ENCODE data around the gene TOMM5.

Gene TOMM5

GRCh38 chr9:37632479-37632878, 40.1 kb upstream of the TOMM5 start:
- no peak overlapping the region for H3K27ac ChIP-seq
- H3K4me3 ChIP-seq: no peak overlapping the region
- TF ChIP-seq EZH2 (IDR thresholded peaks at IDR 0.05) (no peak), POLR2AphosphoS5 (IDR thresholded peaks at IDR 0.05; ENCODE audit: borderline replicate concordance, low read depth, low read length) (no peak)
- no peaks in the 10 kb centered on the region for H3K9me3 ChIP-seq (ENCODE audit: low read depth, low read length)
- no peaks in the 10 kb centered on the region for H3K36me3 ChIP-seq (ENCODE audit: insufficient read depth, low read length)
- no peak for DNase-seq (ENCODE audit: low read depth, low spot score)
- H3K9ac ChIP-seq (ENCODE audit: insufficient read length): no peak overlapping the region

DNA sequence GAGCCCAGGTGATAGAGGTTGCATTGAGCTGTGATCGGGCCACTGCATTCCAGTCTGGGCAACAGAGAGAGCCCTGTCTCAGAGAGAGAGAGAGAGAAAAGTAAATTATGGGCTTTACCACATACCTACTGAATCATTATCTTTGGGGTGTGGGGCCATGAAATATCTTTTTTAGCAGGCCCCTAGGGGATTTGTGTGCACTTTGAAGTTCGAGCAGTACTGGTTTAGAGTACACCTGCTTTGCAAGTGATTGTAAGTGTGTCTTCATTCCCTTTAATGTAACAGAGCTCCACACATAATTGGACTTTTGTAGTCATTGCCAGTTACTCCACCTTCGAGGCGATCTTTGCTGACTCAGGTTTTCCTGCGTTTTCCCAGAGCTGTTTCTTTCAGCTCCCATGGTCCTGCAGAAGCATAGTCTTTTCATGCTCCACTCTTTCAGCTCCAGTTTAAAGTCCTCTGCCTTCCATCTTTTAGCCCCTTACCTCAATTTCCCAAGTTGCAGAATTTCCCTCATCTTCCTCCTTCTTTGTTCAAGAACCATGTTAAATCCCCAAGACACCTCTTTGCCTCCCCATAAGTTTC, 34.4 kb upstream of the TOMM5 start:
- Histone ChIP-seq H3K36me3 (ENCODE audit: insufficient read depth, low read length) (no peaks in the 10 kb centered on the region), H3K9me3 (ENCODE audit: low read depth, low read length) (no peaks in the 10 kb centered on the region), H3K27ac (no peak overlapping the region), H3K9ac (ENCODE audit: insufficient read length) (no peak overlapping the region), H3K4me3 (no peak overlapping the region)
- DNase-seq (ENCODE audit: low read depth, low spot score): no peak
- TF ChIP-seq POLR2AphosphoS5 (IDR thresholded peaks at IDR 0.05; ENCODE audit: borderline replicate concordance, low read depth, low read length) (no peak), FOXP2 (optimal IDR thresholded peaks at IDR 0.05; ENCODE audit: control extremely low read depth, extremely low read length, insufficient read depth) (no peak), EZH2 (IDR thresholded peaks at IDR 0.05) (no peak)

DNA sequence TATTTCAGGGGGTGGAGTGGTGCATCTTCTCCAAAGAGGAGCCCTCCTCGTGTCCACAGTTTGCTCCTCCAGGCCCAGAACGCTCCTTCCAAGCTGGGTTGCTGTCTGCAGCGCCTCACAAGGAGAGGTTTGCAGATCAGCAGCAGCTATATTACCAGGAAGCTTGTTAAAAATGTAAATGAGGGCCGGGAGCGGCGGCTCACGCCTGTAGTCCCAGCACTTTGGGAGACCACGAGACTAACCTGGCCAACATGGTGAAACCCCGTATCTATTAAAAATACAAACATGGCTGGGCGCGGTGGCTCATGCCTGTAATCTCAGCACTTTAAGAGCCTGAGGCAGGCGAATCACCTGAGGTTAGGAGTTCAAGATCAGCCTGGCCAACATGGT, 33.4 kb upstream of the TOMM5 start:
- H3K9ac ChIP-seq (ENCODE audit: insufficient read length): no peak overlapping the region
- no peak for DNase-seq (ENCODE audit: low read depth, low spot score)
- no peaks in the 10 kb centered on the region for H3K9me3 ChIP-seq (ENCODE audit: low read depth, low read length)
- no peak for TF ChIP-seq FOXP2 (optimal IDR thresholded peaks at IDR 0.05; ENCODE audit: control extremely low read depth, extremely low read length, insufficient read depth)
- TF ChIP-seq POLR2AphosphoS5 (IDR thresholded peaks at IDR 0.05; ENCODE audit: borderline replicate concordance, low read depth, low read length): no peak
- no peak for TF ChIP-seq EZH2 (IDR thresholded peaks at IDR 0.05)
- no peak overlapping the region for H3K4me3 ChIP-seq
- H3K36me3 ChIP-seq (ENCODE audit: insufficient read depth, low read length): no peaks in the 10 kb centered on the region
- H3K27ac ChIP-seq: no peak overlapping the region

DNA sequence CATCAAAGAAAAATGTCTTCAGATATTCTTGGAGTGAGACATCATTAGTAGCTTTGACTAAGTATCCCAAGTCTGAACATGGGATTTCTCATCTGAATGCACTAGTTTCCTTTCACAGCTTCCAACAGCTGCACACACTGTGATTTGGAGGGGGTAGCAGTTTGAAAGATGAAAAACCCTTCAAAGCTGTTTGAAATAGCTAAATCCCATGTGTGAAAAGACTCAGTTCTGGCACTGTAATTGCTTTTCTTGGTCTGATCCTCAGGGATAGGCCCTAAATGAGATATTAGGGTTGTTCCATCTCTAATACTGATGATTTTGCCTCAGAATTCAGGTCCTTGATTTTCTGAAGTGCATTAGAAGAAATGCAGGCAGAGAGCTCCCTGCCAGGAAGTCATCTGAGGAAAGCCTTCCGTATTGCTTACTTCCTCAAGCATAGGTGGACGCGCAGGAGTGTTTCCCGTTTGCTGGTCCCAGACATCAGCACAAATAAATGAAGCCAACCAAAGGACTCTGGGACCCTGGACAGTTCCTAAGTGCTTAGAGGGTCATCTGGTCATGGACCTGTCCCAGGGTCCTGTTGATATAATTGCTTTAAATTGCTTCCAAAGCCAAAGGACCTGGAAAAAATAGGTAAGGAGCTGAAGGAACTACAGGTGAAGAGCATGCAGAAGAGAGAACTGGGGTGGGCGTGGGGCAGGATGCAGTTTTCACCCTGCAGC, 32.8 kb upstream of the TOMM5 start:
- H3K9me3 ChIP-seq (ENCODE audit: low read depth, low read length): no peaks in the 10 kb centered on the region
- TF ChIP-seq EZH2 (IDR thresholded peaks at IDR 0.05) (no peak), FOXP2 (optimal IDR thresholded peaks at IDR 0.05; ENCODE audit: control extremely low read depth, extremely low read length, insufficient read depth) (no peak), POLR2AphosphoS5 (IDR thresholded peaks at IDR 0.05; ENCODE audit: borderline replicate concordance, low read depth, low read length) (no peak)
- no peak overlapping the region for H3K27ac ChIP-seq
- no peaks in the 10 kb centered on the region for H3K36me3 ChIP-seq (ENCODE audit: insufficient read depth, low read length)
- no peak for DNase-seq (ENCODE audit: low read depth, low spot score)
- no peak overlapping the region for H3K4me3 ChIP-seq
- H3K9ac ChIP-seq (ENCODE audit: insufficient read length): no peak overlapping the region

DNA sequence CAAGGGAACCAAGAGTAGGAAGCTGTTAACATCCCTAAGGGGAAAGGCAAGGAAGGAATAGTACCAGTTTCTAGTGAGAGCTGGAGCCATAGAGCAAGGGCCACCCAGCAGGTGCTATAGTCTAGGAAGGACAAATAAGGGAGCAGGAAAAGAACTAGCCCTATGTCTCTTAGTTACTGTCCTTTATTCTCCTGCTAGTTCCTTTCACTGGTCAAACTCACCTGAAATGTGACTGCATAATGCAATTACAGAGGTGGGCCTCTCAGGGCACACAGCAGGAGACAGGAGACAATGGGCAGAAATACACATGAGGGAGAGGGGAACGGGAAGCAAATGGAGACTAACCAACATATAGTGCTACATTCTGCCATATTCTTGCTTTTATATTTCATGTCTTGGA, 31.7 kb upstream of the TOMM5 start:
- Histone ChIP-seq H3K9me3 (ENCODE audit: low read depth, low read length) (no peaks in the 10 kb centered on the region), H3K36me3 (ENCODE audit: insufficient read depth, low read length) (no peaks in the 10 kb centered on the region), H3K4me3 (no peak overlapping the region), H3K27ac (no peak overlapping the region), H3K9ac (ENCODE audit: insufficient read length) (no peak overlapping the region)
- no peak for DNase-seq (ENCODE audit: low read depth, low spot score)
- TF ChIP-seq EZH2 (IDR thresholded peaks at IDR 0.05) (no peak), FOXP2 (optimal IDR thresholded peaks at IDR 0.05; ENCODE audit: control extremely low read depth, extremely low read length, insufficient read depth) (no peak), POLR2AphosphoS5 (IDR thresholded peaks at IDR 0.05; ENCODE audit: borderline replicate concordance, low read depth, low read length) (no peak)

DNA sequence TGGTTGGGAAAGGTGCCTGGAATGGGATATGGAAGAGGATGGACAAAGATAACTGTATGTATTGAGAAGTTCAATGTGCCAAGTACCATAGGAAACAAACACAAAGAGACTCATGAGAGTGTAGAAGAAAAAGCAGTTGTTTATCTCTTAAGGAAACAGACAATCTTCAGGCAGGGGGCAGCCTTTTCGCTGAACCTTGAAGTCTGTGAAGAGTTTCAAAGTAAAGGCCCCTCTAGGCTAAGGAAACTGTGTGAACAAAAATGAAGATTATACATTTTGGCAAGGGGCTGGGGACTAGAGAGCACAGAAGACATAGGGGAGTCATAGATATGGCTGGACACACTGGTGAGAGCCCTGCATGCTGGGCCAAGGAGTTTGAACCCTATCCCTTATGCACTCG, 30.9 kb upstream of the TOMM5 start:
- DNase-seq (ENCODE audit: low read depth, low spot score): no peak
- no peak overlapping the region for H3K4me3 ChIP-seq
- H3K9me3 ChIP-seq (ENCODE audit: low read depth, low read length): no peaks in the 10 kb centered on the region
- TF ChIP-seq EZH2 (IDR thresholded peaks at IDR 0.05) (no peak), FOXP2 (optimal IDR thresholded peaks at IDR 0.05; ENCODE audit: control extremely low read depth, extremely low read length, insufficient read depth) (no peak), POLR2AphosphoS5 (IDR thresholded peaks at IDR 0.05; ENCODE audit: borderline replicate concordance, low read depth, low read length) (no peak)
- H3K36me3 ChIP-seq (ENCODE audit: insufficient read depth, low read length): no peaks in the 10 kb centered on the region
- H3K9ac ChIP-seq (ENCODE audit: insufficient read length): no peak overlapping the region
- H3K27ac ChIP-seq: no peak overlapping the region

DNA sequence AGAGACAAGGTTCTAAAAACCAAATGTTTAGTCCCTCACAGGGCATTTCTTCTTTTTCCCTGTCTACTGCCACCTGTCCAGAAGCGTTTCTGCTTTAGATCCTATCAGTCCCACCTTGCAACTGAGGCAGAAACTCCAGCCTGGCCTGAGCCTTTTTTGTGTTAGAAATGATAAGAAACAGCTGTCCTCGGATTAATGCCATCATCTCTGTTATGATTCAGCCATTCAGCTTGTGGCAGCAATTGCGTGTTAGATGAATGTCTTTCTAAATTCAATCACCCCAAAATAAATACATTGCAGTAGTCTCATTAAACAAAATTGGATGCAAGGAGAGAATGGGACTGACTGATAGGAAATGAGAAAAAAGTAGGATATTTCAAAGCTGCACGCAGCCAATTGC, 30.1 kb upstream of the TOMM5 start:
- H3K36me3 ChIP-seq (ENCODE audit: insufficient read depth, low read length): no peaks in the 10 kb centered on the region

DNA sequence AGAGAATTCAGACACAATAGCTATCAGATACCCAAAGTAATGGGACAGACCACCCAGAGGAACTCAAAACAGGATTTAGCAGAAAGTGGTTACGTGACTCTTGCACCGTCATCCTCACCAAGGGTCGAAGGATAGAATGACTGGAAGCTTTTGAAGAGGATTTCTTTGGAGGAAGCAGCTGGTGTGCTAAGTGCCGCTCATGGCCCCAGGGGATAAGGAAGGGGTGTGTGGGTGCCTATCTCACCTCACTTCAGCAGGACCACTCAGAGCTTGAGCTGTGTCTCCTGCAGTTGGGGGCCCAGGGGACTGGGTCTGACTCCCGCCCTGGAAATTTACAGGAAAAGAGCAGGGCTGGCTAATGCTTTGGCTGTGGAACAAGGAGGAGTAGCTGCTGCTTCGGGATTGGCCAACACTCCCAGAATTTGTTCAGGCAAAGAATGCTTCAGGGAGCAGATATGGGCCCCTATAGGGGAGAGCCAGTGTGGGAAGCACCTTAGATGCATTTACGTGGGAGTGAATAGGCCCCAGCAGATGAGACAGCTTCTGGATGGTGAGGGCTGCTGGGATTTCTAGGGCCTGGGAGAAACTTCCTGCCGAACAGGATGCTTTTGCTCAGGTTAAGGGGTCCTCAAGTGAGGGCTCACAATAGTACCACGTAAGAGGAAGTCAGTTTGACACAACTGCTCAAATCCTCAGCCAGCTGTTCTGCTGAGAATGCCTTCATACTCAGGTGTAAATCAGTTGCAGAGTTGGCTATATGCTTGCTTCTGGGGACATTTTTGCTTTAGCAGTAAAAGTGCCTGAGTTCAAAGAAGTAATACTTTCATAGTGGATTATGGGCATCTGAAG, 29.1 kb upstream of the TOMM5 start:
- no peak overlapping the region for H3K9ac ChIP-seq (ENCODE audit: insufficient read length)
- no peak overlapping the region; the same call in 1 of the 2 replicates for H3K27ac ChIP-seq
- H3K9me3 ChIP-seq (ENCODE audit: low read depth, low read length): no peaks in the 10 kb centered on the region
- no peak overlapping the region for H3K4me3 ChIP-seq
- peak; percentile 18 for DNase-seq (ENCODE audit: low read depth, low spot score)
- H3K36me3 ChIP-seq (ENCODE audit: insufficient read depth, low read length): no peaks in the 10 kb centered on the region
- TF ChIP-seq EZH2 (IDR thresholded peaks at IDR 0.05): no peak
- no peak for TF ChIP-seq FOXP2 (optimal IDR thresholded peaks at IDR 0.05; ENCODE audit: control extremely low read depth, extremely low read length, insufficient read depth)
- TF ChIP-seq POLR2AphosphoS5 (IDR thresholded peaks at IDR 0.05; ENCODE audit: borderline replicate concordance, low read depth, low read length): no peak

More for the DNA sequence above, 30.1 kb upstream of the TOMM5 start:
- Histone ChIP-seq H3K27ac (no peak overlapping the region), H3K9me3 (ENCODE audit: low read depth, low read length) (no peaks in the 10 kb centered on the region), H3K9ac (ENCODE audit: insufficient read length) (no peak overlapping the region), H3K4me3 (no peak overlapping the region)
- TF ChIP-seq POLR2AphosphoS5 (IDR thresholded peaks at IDR 0.05; ENCODE audit: borderline replicate concordance, low read depth, low read length) (no peak), EZH2 (IDR thresholded peaks at IDR 0.05) (no peak), FOXP2 (optimal IDR thresholded peaks at IDR 0.05; ENCODE audit: control extremely low read depth, extremely low read length, insufficient read depth) (no peak)
- no peak for DNase-seq (ENCODE audit: low read depth, low spot score)
